Measurements from ENCODE around the gene SPACDR. TPM values are rescaled to one million over a fixed set of nuclear protein-coding genes. Genes with fewer than 3 reads are reported as not detected.

The SPACDR gene
- total and polyA plus RNA-seq, 9 of the 15 experiments (the other 6 are each of a cell fraction or from before 2014, with no cell fraction given) = 0.07 to 0.55 (median 0.14) TPM; not detected in 1

DNA sequence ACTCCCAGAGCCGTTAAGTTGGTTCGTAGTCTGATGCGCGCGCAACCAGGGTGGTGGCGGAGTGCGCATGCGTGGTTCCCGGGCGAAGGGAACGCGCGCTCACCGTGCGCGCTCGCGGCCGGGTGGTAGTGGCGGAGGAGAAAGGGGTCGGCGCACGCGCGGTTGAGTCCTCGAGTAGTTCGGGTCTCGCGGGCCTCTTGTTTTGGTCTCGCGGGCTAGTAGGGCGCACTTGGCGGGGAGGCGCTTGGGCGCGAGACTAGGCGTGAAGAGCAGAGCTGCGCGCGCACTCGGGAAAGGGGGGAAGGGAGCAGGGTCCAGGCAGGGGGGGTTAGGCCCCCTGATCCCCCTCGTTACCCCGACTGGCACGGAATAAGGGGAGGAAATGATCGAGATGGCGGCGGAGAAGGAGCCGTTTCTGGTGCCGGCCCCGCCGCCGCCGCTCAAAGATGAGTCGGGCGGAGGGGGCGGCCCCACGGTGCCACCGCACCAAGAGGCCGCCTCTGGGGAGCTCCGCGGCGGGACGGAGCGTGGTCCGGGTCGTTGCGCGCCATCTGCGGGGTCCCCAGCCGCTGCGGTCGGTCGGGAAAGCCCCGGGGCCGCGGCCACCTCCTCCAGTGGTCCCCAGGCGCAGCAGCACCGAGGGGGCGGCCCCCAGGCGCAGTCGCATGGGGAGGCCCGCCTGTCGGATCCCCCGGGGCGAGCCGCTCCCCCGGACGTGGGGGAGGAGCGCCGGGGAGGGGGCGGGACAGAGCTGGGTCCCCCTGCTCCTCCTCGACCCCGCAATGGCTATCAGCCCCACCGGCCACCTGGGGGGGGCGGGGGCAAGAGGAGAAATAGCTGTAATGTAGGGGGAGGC, 34.2 kb downstream of the SPACDR start, which contains the start of gene MEPCE (continued):
- TF ChIP-seq MAFK (IDR thresholded peaks at IDR 0.05; ENCODE audit: low read length) = no peak
- no peak for TF ChIP-seq GTF2F1 (IDR thresholded peaks at IDR 0.05; ENCODE audit: low read depth, low read length)
- TF ChIP-seq, protein P1, sequence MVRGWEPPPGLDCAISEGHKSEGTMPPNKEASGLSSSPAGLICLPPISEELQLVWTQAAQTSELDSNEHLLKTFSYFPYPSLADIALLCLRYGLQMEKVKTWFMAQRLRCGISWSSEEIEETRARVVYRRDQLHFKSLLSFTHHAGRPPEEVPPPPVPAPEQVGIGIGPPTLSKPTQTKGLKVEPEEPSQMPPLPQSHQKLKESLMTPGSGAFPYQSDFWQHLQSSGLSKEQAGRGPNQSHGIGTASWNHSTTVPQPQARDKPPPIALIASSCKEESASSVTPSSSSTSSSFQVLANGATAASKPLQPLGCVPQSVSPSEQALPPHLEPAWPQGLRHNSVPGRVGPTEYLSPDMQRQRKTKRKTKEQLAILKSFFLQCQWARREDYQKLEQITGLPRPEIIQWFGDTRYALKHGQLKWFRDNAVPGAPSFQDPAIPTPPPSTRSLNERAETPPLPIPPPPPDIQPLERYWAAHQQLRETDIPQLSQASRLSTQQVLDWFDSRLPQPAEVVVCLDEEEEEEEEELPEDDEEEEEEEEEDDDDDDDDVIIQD (CRISPR knock-in tag; IDR thresholded peaks at IDR 0.05) = no peak
- peak; percentile 80 for TF ChIP-seq SUPT5H (IDR thresholded peaks at IDR 0.05)
- TF ChIP-seq PPARD (CRISPR knock-in tag; IDR thresholded peaks at IDR 0.05) = no peak
- TF ChIP-seq NONO (IDR thresholded peaks at IDR 0.05; ENCODE audit: low read depth in 2 of 2, low read length in 1 of 2) = peak; percentile 23 to 70; a peak in 2 of 4 replicates
- 0 out of 2 replicates have a peak, but pooled peaks have one; percentile 7 for TF ChIP-seq SMARCE1 (IDR thresholded peaks at IDR 0.05)
- peak; percentile 51; the same call in 1 of the 2 replicates for TF ChIP-seq ZNF212 (CRISPR knock-in tag; IDR thresholded peaks at IDR 0.05)
- TF ChIP-seq, protein P2, sequence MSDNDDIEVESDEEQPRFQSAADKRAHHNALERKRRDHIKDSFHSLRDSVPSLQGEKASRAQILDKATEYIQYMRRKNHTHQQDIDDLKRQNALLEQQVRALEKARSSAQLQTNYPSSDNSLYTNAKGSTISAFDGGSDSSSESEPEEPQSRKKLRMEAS (CRISPR knock-in tag; IDR thresholded peaks at IDR 0.05) = peak; percentile 40; the same call in 1 of the 2 replicates
- TF ChIP-seq NR3C1 (CRISPR knock-in tag; IDR thresholded peaks at IDR 0.05) = peak; percentile 74; the same call in 1 of the 2 replicates
- TF ChIP-seq SMAD4 (CRISPR knock-in tag; conservative IDR thresholded peaks at IDR 0.05) = peak; percentile 46
- TF ChIP-seq, protein P3, sequence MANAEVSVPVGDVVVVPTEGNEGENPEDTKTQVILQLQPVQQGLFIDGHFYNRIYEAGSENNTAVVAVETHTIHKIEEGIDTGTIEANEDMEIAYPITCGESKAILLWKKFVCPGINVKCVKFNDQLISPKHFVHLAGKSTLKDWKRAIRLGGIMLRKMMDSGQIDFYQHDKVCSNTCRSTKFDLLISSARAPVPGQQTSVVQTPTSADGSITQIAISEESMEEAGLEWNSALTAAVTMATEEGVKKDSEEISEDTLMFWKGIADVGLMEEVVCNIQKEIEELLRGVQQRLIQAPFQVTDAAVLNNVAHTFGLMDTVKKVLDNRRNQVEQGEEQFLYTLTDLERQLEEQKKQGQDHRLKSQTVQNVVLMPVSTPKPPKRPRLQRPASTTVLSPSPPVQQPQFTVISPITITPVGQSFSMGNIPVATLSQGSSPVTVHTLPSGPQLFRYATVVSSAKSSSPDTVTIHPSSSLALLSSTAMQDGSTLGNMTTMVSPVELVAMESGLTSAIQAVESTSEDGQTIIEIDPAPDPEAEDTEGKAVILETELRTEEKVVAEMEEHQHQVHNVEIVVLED (CRISPR knock-in tag; IDR thresholded peaks at IDR 0.05) = peak; percentile 87
- TF ChIP-seq NR2C2 (CRISPR knock-in tag; IDR thresholded peaks at IDR 0.05) = 0 out of 2 replicates have a peak, but pooled peaks have one; percentile 29
- no peak for TF ChIP-seq NR2C2 (tag; IDR thresholded peaks at IDR 0.05)
- TF ChIP-seq HCFC1 (IDR thresholded peaks at IDR 0.05; ENCODE audit: low read depth, low read length) = 0 out of 2 replicates have a peak, but pooled peaks have one; percentile 4
- peak in 1 of 2 experiments; percentile 28; a peak in 1 of 4 replicates for TF ChIP-seq HDAC1 (IDR thresholded peaks at IDR 0.05)
- TF ChIP-seq RB1 (IDR thresholded peaks at IDR 0.05; ENCODE audit: low read depth) = peak; percentile 75
- TF ChIP-seq KDM5B (IDR thresholded peaks at IDR 0.05; ENCODE audit: insufficient replicate concordance, low read depth, low read length) = peak; percentile 8
- TF ChIP-seq SP1 (CRISPR knock-in tag; IDR thresholded peaks at IDR 0.05) = peak; percentile 27; the same call in 1 of the 2 replicates
- peak; percentile 57; the same call in 1 of the 2 replicates for TF ChIP-seq PHF8 (IDR thresholded peaks at IDR 0.05; ENCODE audit: borderline replicate concordance, low read length)
- TF ChIP-seq, protein P4, sequence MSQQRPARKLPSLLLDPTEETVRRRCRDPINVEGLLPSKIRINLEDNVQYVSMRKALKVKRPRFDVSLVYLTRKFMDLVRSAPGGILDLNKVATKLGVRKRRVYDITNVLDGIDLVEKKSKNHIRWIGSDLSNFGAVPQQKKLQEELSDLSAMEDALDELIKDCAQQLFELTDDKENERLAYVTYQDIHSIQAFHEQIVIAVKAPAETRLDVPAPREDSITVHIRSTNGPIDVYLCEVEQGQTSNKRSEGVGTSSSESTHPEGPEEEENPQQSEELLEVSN (IDR thresholded peaks at IDR 0.05; ENCODE audit: borderline replicate concordance in 1 of 2, extremely low read depth in 1 of 2, insufficient read depth in 1 of 2, insufficient read length in 1 of 2, low read depth in 1 of 2, low read length in 1 of 2, poor library complexity in 1 of 2, severe bottlenecking in 1 of 2) = peak; percentile 3 to 73
- TF ChIP-seq CBX1 (IDR thresholded peaks at IDR 0.05; ENCODE audit: low read depth) = peak; percentile 78; the same call in 1 of the 2 replicates

Data from K562 (cell line).